Ascending aorta (tissue), 2 donors: ENCODE results near the gene GSTA4. TPM values are rescaled to one million over a fixed set of nuclear protein-coding genes. Genes with fewer than 3 reads are reported as not detected.
"Not testable (repeated sequence)": the region's sequence is repeated elsewhere in the genome, so short reads cannot be mapped to it uniquely, and the experiment has no call there.

Source experiments
- DNase-seq, 2 donors: peaks; one replicate each; pipeline ENCODE4 v3.0.0-alpha.2; 2019; ENCODE audit warnings: low spot score in 2 of 2
- H3K27ac ChIP-seq, 2 donors: fragments of 200-600 bp; sonication (generic); one replicate each; pipeline ENCODE4 v1.5.1; 2016 to 2017; ENCODE audit warnings: mild to moderate bottlenecking in 1 of 2
- H3K27me3 ChIP-seq: fragments of 200-600 bp; sonication (generic); one replicate; pipeline ENCODE4 v1.5.1; 2017
- H3K36me3 ChIP-seq, 2 donors: fragments of 200-600 bp; sonication (generic); one replicate each; pipeline ENCODE4 v1.5.1; 2016
- H3K4me1 ChIP-seq, 2 donors: fragments of 200-600 bp; sonication (generic); one replicate each; pipeline ENCODE4 v1.5.1; 2016 to 2017; ENCODE audit warnings: mild to moderate bottlenecking in 1 of 2
- H3K4me3 ChIP-seq, 2 donors: fragments of 200-600 bp; sonication (generic); one replicate each; pipeline ENCODE4 v1.5.1; 2016 to 2017; ENCODE audit warnings: mild to moderate bottlenecking in 1 of 2
- H3K9me3 ChIP-seq, 2 donors: fragments of 200-600 bp; sonication (generic); one replicate each; pipeline ENCODE4 v1.5.1; 2016
- CTCF ChIP-seq, 3 experiments: fragments of 200-600 bp in 2 of 3; fragments of 450-650 bp in 1 of 3; sonication (generic) in 2 of 3; IDR thresholded peaks; one replicate each; pipeline ENCODE4 v1.5.1; 2016 to 2019; ENCODE audit warnings: antibody characterized with exemption in 3 of 3, mild to moderate bottlenecking in 1 of 3, moderate library complexity in 1 of 3
- intact Hi-C: fragments of 100-400 bp; cut with DNase I; formaldehyde crosslinking; loops from one replicate; pipeline ENCODE4 v1.15.1; 2023
- total RNA-seq: library from RNA; depleted of rRNA; stranded (reverse); fragments of >200 nt; gene quantifications from one replicate; pipeline ENCODE4 v1.1.0, GENCODE V29; 2016

GSTA4 gene
- total RNA-seq = 1.7 TPM

- peak within 1 kb of the TSS; percentile 94 to 96 for H3K27ac ChIP-seq
- TF ChIP-seq CTCF (IDR thresholded peaks at IDR 0.05) = peak; percentile 75 to 81 (median 77)
- H3K4me1 ChIP-seq = peaks cover 0 to 24% of the 10 kb centered on the region in 2 donors
- peak within 1 kb of the TSS; percentile 67 to 95 for H3K4me3 ChIP-seq
- not testable (repeated sequence) for H3K27me3 ChIP-seq, H3K36me3 ChIP-seq, H3K9me3 ChIP-seq
- DNase-seq = peak; percentile 89 to 98
- intact Hi-C loops = loop anchor here (1.0 to 10.0 kb wide), 8 partner anchors 47 to 660 kb away; partner anchors contain the start of genes ELOVL5 and TRAM2
These were observed at the start of gene GSTA4 for GRCh38 chr6:52995089-52995912. GSTA4 (minus strand) TSS chr6:52995284; CDS start chr6:52994243, 1,041 bp downstream.

- intact Hi-C loops = no loop called here
- Histone ChIP-seq H3K27ac (no peak overlapping the region), H3K27me3 (no peaks in the 10 kb centered on the region), H3K9me3 (no peaks in the 10 kb centered on the region), H3K4me1 (peaks cover 5 to 23% of the 10 kb centered on the region in 2 donors), H3K4me3 (no peak overlapping the region), H3K36me3 (peaks cover 15 to 16% of the 10 kb centered on the region in 2 donors)
- TF ChIP-seq CTCF (IDR thresholded peaks at IDR 0.05) = no peak
- no peak for DNase-seq
These were observed 49.5 kb upstream of the GSTA4 start for GRCh38 chr6:53044572-53044971.

- H3K4me1 ChIP-seq = peaks cover 5 to 23% of the 10 kb centered on the region in 2 donors
- no peaks in the 10 kb centered on the region for H3K9me3 ChIP-seq
- peak overlapping the region in 1 of 2 donors; percentile 77 for H3K27ac ChIP-seq
- no peak for DNase-seq
- peaks cover 19 to 20% of the 10 kb centered on the region in 2 donors for H3K36me3 ChIP-seq
- TF ChIP-seq CTCF (IDR thresholded peaks at IDR 0.05) = no peak
- intact Hi-C loops = no loop called here
- H3K27me3 ChIP-seq = no peaks in the 10 kb centered on the region
- no peak overlapping the region for H3K4me3 ChIP-seq
These were observed 49.0 kb upstream of the GSTA4 start for GRCh38 chr6:53044071-53044470.

GRCh38 chr6:53043581-53043980 is 48.5 kb upstream of the GSTA4 start:
- intact Hi-C loops = loop anchor here (2.0 kb wide), 1 partner anchor 29 kb away; no protein-coding TSS in a partner anchor

GRCh38 chr6:53042112-53042511 is 47.0 kb upstream of the GSTA4 start:
- peak overlapping the region; percentile 4 to 77 for H3K27ac ChIP-seq

More at GRCh38 chr6:53043581-53043980, 48.5 kb upstream of the GSTA4 start:
- no peaks in the 10 kb centered on the region for H3K27me3 ChIP-seq
- H3K9me3 ChIP-seq = no peaks in the 10 kb centered on the region
- peaks cover 5 to 23% of the 10 kb centered on the region in 2 donors for H3K4me1 ChIP-seq
- H3K36me3 ChIP-seq = peaks cover 20 to 22% of the 10 kb centered on the region in 2 donors
- peak overlapping the region in 1 of 2 donors; percentile 77 for H3K27ac ChIP-seq
- no peak overlapping the region for H3K4me3 ChIP-seq
- DNase-seq = no peak
- no peak for TF ChIP-seq CTCF (IDR thresholded peaks at IDR 0.05)

More at GRCh38 chr6:53042112-53042511, 47.0 kb upstream of the GSTA4 start:
- no peaks in the 10 kb centered on the region for H3K27me3 ChIP-seq
- no peak overlapping the region for H3K4me3 ChIP-seq
- peaks cover 20 to 30% of the 10 kb centered on the region in 2 donors for H3K36me3 ChIP-seq
- H3K9me3 ChIP-seq = no peaks in the 10 kb centered on the region
- TF ChIP-seq CTCF (IDR thresholded peaks at IDR 0.05) = no peak
- intact Hi-C loops = loop anchor here (1.0 to 2.0 kb wide), 2 partner anchors 27 to 47 kb away; partner anchors contain the start of gene GSTA4
- H3K4me1 ChIP-seq = peaks cover 5 to 23% of the 10 kb centered on the region in 2 donors
- DNase-seq = no peak
